GM18526 (cell line): ENCODE measurements around the gene PDE9A.

Source experiments
- POLR2A ChIP-seq: IDR thresholded peaks from 3 replicates; pipeline ENCODE4 v1.6.1; 2011; ENCODE audit not compliant: insufficient read length; ENCODE audit errors: extremely low read depth

Gene PDE9A

DNA sequence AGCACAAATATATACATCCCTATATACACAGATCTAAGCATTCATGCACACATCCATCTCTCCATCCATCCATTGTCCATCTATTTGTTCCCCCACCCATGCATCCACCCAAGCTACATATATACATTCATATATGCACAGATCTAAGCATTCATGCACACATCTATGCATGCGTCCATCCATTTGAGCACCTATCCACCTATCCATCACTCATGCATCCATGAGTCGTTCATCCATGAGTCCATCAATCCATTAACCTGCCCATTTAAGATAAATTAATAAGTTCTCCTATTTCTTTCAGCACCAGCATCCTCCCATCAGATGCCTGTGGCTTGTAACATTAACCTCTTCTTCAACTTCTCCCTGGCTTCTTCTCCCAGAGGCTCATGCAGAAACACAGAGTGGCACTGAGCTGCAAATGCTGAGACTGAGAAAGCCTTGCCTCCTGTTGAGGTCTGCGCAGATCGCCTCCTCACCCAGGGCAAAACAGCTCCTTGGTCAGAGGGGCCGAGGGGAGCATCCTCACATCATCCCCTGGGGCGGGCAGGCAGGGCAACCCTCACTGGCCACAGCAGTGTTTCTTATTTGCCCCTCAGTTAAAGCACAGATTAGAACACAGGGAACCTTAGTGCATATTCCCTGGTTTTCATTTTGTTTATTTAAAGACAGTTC, 17.4 kb upstream of the PDE9A start:
- TF ChIP-seq POLR2A = no peak

DNA sequence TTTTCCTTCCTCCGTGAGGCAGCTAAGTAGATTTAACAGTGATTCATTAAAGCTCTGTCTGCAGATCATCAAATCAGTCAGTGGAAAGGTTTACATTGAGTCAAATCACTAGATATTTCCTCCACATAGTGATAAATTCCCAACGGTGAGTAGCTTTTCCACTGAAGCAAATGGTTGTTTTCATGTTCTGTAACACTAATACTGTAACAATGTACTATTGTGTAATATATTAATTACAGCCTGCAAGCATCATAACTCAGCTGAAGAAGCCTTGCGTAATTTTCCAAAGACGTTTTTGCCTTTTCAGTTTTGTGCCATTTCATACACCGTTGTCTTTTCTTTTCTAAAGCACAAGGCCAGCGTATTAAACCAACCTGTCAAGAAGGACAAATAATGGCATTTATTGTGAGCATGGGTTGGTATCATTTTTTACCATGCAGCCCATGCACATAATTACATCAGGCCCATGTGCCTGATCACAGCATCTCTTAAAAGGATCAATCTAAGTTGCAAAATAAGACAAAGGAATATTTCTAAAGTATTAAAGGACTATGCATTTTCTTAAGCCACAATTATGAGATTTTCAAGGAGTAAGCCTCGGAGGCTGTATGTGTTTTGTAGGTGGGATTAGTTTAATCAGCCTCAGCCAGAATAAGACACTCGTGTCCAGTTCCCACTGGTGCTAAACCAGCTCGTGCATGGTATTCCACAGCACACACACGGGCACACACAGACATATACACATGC, 16.7 kb upstream of the PDE9A start:
- no peak for TF ChIP-seq POLR2A

DNA sequence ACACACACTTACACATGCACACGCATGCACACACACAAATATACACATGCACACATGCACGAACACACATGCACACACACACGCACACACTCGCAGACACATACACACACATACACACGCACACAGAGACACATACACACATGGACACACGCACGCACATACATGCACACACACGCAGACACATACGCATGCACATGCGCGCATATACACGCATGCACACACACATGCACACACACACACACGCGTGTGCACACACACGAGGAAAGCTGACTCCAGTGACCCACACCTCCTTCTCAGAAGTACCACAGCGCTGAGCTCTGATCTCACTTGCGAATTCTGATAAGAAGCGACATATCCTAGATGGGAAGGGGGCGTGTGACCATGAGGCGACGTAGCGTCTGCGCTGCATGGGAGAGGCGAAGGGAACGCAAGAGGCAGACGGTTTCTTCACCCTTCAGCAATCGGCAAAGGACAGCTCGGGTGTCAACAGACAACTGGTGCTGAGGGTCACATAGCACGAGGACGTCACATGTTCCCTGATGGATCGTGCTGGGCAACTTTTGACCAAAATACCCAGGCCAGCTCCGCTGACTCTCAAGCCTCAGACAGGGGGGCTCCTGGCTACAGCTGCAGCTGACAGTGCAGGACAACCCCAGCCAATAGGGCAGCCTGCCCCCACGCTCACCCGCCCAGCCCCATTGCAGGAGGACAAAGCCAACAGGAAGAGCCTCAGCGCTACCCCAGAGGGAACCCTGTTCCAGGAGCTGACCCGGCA, 16.0 kb upstream of the PDE9A start:
- no peak for TF ChIP-seq POLR2A

DNA sequence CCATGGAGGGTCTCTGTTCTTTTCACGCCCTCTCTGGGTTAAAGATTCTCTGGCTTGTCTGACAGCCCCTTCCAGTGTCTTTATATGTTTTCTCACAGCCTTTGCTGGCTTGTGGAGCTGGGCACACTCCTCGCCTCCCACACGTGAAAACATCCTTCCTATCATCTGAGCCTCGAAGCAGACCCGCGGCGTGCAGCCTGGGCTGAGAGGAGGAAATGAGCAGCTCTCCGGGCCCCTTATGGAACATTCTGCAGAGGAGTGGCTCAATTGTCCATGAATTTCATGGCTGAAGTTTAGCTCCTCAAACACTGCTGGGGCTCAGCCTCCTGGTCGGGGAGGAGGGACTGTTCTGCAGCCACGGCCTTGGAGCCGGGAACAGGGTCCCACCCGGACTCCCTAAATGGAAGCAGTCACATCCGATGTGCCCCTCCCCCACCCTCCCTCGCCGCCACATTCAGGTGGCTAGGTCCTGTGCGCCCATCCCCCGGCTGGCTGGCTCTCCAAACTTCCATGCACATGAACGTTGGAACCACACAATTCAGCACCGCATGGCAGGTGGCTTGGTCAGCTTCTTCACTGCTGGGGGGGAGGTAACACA, 15.1 kb upstream of the PDE9A start:
- no peak for TF ChIP-seq POLR2A

DNA sequence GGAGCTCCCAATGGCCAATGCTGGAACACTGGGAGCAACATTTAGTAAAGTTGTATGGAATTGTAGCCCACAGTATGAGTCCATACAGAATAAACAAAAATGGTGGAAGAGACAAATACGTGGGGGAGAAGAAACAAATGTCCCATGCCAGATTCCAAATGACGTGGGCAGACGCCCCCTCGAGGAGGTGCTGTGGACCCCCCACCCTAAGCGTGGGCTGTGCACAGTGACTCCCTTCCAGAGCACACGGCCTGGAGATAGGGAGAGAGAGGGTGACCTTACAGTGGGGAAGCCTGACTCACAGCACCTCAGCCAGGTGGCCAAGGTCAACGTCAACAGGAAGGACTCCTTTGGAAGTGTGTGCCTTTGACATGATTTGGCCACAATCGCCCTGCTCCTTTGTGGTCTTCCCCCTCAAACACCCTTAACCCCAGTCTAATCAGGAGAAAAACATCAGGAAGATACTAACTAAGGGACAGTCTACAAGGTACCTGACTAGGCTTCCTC, 13.7 kb upstream of the PDE9A start:
- no peak for TF ChIP-seq POLR2A

DNA sequence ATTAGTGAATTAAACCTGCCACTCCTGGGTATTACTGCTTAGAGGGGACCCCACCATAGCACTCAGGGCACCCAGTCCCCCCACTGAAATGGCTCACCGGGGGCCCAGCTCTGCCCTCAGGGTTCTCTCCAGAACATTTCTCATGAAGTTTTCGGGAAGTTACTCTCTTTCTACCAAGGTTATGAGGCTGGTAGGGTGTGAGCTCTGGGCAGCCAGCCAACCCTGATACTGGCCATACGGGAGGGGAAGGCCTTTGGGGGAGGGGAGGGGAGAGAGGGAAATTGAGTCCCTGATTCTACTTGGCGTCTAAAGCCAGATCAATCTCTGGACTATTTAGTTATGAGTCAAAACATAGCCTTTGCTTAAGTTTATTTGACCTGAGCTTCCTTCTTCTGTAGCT, 12.9 kb upstream of the PDE9A start:
- no peak for TF ChIP-seq POLR2A

DNA sequence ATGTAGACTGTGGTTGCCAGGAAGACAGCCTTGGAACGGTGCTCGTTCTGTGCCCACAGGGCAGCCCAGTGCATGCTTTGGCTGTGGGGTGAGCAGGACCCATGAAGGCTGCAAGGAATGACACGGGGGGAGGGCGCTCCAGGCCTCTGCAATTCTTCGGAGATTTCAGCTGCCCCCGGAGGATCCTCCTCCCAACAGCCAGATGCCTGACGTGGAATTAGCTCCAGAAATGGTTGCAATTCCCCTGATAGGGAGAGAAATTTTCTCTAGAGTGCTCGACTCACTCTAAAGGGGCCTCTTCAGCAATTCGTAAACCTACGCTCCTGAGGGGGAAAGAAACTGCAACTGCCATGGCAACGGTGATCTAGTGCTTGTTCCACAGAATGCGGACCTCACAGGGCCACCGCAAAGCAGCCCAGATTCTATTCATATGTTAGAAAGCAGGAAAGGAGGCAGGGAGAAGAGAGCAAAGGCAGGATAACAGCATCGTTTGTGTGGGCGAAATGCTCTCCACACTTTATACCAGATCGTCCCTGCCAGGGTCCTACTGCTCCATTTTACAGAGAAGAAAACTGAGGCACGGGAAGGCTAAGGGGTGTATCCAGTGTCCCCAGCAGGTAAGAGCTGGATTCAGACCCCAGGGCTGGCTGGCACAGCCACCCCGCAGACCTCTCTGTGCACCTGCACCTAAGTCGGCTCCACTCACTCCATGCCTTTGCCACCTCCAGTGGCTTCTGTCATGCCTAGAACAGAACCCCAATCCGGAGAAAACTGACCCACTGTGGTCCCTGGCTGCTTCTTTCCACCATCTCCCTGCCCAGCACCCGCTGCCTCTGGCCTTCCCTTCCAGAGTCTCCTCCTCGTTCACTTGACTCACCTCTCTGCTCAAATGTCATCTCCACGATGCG, 11.9 kb upstream of the PDE9A start:
- TF ChIP-seq POLR2A = no peak

DNA sequence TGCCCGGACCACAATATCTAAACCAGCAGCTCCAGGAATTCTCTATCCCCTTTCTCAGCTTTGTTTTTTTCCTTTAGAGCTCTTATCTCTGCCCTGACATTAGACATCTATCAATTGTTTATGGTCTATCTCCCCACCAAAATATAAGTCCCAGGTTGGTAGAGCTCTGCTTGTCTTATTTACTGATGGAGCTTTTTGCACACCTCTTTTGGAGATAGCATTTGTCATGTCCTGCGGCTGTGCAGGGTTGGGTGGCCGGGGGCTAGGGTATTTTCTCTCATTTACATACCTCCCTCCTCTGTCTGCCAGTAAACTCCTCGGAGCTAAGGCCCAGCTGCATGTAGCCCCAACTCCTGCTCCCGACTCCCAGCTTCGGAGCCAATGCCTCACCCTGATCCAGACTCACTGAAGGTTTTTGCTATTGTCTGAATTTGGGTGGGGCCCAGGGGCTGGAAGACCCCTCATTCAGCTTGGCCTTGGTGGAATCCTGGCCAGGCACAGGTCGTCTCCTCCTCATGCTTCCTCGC, 11.1 kb upstream of the PDE9A start:
- TF ChIP-seq POLR2A = no peak

DNA sequence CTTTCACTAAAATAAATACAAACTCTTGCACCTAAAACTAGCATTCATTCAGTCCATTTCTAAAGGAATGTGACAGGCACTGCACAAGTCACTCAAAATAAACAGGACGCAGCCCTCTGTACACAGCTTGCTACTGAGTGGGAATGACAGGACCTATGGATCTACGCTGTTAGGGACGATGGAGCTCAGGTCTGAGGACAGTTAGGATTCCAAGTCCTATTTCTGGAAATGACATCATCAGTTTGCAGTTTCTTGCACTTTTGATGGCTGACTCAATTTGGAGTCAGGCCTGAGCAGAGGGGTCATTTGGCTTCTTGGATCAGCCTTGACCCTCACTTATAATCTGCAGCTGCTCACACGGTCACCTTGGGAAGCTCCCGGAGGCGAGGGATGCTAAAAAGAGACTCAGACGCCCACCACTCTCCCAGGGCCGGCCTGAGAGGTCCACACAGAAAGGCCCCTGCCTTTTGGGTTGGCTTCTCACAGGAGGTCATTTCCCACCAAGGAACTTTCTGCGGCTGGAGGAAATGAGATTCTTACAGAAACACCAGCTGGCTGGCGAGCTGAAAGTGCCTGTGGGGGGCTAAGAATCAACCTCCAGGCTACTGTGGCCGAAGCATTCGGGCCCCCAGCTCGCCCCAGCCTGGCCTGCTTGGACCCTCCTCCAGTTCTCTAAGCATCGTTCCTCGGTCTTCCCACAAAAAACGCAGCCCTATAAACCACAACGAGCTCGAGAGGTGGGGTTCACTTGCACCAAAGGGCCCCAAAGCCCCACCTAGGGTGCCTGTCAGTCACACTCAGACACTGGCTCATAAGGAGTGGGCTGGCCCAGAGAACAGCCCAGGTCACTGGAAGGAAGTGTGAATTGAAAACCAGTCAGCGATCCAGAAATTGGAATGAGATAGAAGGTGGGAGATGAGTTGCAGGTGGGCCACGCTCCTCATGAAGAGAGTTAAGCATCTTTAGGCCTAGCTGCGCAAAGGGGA, 8.9 kb upstream of the PDE9A start:
- no peak for TF ChIP-seq POLR2A

DNA sequence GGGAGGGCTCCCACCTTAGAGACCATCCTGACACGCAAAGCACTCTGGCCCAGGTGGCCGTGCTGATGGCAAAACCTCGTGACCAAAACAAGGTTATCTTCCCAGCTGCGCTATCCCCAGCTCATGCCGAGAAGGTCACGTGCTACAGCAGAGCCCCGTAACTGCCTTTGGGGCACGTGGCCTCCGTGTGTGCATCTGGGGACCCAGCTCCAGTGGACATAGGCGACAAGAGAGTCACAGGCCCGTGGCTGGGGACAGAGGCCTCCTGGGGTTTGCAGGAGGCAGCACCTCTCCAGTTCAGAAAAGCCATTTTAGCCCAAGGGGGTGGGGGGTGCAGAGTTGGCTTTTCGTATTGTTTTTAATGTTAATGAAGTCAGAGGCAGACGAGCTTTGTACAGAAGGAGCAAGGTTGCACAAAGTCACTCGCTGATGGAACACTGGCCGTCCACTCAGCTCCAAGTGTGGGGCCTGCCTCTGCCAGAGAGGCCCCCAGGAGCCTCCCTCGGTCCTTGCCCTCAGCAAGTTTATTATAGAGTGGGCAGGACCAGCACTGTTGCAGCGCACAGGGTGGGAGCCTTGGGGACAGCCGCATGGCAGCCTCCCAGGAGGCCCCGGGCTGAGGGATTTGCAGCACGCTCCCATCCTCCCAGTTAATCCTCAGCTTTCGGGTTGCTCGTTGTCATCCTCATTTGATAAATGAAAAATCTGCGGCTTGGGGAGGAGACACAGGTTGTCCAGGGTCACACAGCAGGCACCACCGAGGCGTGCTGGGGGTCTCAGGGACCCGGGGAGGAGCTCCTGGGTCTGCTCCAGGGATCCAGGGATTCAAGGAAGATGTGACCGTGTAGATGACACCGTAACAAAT, 8.0 kb upstream of the PDE9A start:
- no peak for TF ChIP-seq POLR2A

DNA sequence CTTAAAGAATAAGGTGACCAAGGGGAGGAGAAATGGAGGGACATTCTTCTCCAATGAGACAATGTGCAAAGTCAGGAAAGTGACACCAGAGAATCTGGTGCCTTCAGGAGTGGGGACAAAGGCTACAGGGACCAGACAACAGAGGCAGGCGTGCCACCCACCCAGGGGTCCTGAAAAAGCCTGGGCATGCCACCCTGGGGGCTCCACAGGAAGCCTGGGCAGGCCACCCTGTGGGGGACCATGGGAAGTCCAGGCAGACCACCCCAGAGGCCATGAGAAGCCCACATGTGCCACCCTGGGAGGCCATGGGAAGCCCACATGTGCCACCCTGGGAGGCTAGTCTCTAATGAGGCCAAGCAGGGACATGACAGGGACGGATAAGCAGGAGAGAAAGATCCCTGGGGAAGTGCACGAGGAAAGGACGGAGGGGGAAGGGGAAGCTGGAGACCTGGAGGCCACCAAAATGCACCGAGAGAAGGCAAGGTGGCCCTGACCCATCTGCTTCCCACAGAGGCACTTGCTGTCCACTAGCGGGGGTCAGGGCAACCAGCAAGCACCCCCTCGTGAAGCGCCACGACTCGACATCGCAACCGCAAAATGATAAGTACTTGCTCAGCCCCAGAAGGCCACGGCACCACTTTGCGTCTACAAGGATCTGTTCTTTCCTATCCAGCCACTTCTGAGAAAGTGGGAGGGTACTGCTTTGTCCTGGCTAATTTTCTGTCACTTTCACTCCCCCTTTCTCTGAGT, 7.2 kb upstream of the PDE9A start:
- no peak for TF ChIP-seq POLR2A
